ENCODE data around the gene TBC1D9B. TPM values are rescaled to one million over a fixed set of nuclear protein-coding genes. Genes with fewer than 3 reads are reported as not detected.

Gene TBC1D9B
- total RNA-seq, 1 experiment from 2014 or later, result 44.9 TPM

DNA sequence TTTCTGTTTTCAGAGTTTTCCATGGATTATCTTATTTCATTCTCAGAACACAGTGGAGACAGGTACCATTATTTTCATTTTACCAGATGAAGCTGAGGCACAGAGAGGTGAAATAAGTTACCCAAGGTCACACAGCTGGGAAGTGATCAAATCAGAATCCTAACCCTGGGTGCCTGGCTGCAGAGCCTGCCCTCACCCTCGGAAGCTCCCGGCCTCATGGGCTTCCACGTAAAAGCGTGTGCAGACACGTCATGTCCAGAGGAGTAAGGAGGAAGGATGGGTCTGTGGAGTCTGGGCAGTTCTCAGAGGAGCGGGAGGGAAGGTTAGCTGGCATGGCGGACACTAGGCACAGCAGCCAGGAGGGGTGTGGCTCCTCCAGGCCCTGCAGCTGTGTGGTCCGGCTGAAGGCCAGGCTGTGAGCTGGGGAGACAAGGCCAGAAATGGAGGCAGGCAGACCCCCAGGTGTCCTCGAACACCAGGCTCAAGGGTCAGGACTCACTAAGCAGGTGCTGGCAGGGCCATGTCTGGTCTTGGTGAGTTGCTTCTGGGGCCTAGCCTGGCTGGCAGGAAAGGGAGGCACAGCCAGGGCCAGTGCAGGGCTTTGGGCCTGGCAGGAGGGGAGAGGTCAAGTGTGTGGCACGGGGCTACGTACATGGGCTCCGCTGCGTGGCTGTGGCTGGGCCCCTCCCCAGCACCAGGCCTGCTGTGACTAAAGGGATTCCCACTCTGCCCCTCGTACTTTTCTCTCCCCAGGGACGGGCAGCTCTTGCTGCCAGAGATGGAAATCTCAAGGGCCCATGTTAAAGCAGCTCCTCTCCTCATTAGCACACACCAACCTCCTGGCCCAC is 5.6 kb downstream of the TBC1D9B start:
- no peak for DNase-seq
- Histone ChIP-seq H3K9me2 (replicated peaks; ENCODE audit: low read length) (no peaks in the 10 kb centered on the region), H3K4me2 (ENCODE audit: low read length) (no peak overlapping the region), H3K36me3 (ENCODE audit: low read depth, low read length) (no peaks in the 10 kb centered on the region; the same call in none of the 2 replicates), H3F3A (ENCODE audit: low read length, unreplicated experiment) (no peaks in the 10 kb centered on the region), H3K4me3 (ENCODE audit: low read length) (no peak overlapping the region), H2AFZ (ENCODE audit: low read length) (no peak overlapping the region), H3K27ac (ENCODE audit: low read length) (no peak overlapping the region), H3K27me3 (ENCODE audit: low read length) (no peaks in the 10 kb centered on the region), H3K9me3 (ENCODE audit: low read length) (no peaks in the 10 kb centered on the region), H3K9ac (ENCODE audit: low read length) (no peak overlapping the region), H3K4me1 (ENCODE audit: insufficient read depth, low read length) (peaks cover 13% of the 10 kb centered on the region), H3K79me2 (ENCODE audit: low read length) (peaks cover 28% of the 10 kb centered on the region), H4K20me1 (ENCODE audit: low read length) (peaks cover 4% of the 10 kb centered on the region; the same call in 1 of the 2 replicates)
- ChIA-PET CTCF (no interaction called here), POLR2A (ENCODE audit: unreplicated experiment) (no interaction called here)
- no peak for TF ChIP-seq EZH2phosphoT487 (IDR thresholded peaks at IDR 0.05; ENCODE audit: borderline replicate concordance, low read length)
- TF ChIP-seq, protein P1, sequence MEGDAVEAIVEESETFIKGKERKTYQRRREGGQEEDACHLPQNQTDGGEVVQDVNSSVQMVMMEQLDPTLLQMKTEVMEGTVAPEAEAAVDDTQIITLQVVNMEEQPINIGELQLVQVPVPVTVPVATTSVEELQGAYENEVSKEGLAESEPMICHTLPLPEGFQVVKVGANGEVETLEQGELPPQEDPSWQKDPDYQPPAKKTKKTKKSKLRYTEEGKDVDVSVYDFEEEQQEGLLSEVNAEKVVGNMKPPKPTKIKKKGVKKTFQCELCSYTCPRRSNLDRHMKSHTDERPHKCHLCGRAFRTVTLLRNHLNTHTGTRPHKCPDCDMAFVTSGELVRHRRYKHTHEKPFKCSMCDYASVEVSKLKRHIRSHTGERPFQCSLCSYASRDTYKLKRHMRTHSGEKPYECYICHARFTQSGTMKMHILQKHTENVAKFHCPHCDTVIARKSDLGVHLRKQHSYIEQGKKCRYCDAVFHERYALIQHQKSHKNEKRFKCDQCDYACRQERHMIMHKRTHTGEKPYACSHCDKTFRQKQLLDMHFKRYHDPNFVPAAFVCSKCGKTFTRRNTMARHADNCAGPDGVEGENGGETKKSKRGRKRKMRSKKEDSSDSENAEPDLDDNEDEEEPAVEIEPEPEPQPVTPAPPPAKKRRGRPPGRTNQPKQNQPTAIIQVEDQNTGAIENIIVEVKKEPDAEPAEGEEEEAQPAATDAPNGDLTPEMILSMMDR (conservative IDR thresholded peaks at IDR 0.05; ENCODE audit: low read depth, low read length), result no peak
- TF ChIP-seq EZH2 (IDR thresholded peaks at IDR 0.05; ENCODE audit: low read length, unreplicated experiment), result no peak
- no TSS peak for BruUV-seq (replicated peaks)
- no peak for ATAC-seq
- intact Hi-C loops (cut with micrococcal nuclease), result no loop called here

DNA sequence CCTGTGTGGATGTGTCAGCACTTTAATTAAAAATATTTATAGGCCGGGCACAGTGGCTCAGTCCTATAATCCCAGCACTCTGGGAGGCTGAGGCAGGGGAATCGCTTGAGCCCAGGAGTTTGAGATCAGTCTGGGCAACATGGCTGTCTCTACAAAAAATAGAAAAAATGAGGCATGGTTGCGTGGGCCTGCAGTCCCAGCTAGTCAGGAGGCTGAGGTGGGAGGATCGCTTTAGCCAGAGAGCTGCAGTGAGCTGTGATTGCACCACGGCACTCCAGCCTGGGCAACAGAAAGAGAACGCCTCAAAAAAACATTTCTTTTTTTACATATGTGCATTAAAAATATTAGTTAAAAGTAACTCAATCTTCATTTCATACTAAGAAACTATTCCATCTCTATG is 6.2 kb downstream of the TBC1D9B start:
- H3K4me2 ChIP-seq (ENCODE audit: low read length), result no peak overlapping the region
- H3K79me2 ChIP-seq (ENCODE audit: low read length), result peaks cover 21% of the 10 kb centered on the region
- H3F3A ChIP-seq (ENCODE audit: low read length, unreplicated experiment), result no peaks in the 10 kb centered on the region
- H4K20me1 ChIP-seq (ENCODE audit: low read length), result peaks cover 3% of the 10 kb centered on the region; the same call in 1 of the 2 replicates
- no peak for DNase-seq
- CTCF ChIA-PET, result no interaction called here
- no peaks in the 10 kb centered on the region for H3K9me3 ChIP-seq (ENCODE audit: low read length)
- H3K27me3 ChIP-seq (ENCODE audit: low read length), result no peaks in the 10 kb centered on the region
- no peaks in the 10 kb centered on the region; the same call in none of the 2 replicates for H3K36me3 ChIP-seq (ENCODE audit: low read depth, low read length)
- H3K9ac ChIP-seq (ENCODE audit: low read length), result no peak overlapping the region
- ATAC-seq, result no peak
- H3K4me3 ChIP-seq (ENCODE audit: low read length), result no peak overlapping the region
- intact Hi-C loops (cut with micrococcal nuclease), result no loop called here
- H3K9me2 ChIP-seq (replicated peaks; ENCODE audit: low read length), result no peaks in the 10 kb centered on the region
- no peak overlapping the region for H3K27ac ChIP-seq (ENCODE audit: low read length)
- TF ChIP-seq, protein P1 (conservative IDR thresholded peaks at IDR 0.05; ENCODE audit: low read depth, low read length), result no peak
- no peak for TF ChIP-seq EZH2phosphoT487 (IDR thresholded peaks at IDR 0.05; ENCODE audit: borderline replicate concordance, low read length)
- no peak for TF ChIP-seq EZH2 (IDR thresholded peaks at IDR 0.05; ENCODE audit: low read length, unreplicated experiment)
- peaks cover 9% of the 10 kb centered on the region for H3K4me1 ChIP-seq (ENCODE audit: insufficient read depth, low read length)
- H2AFZ ChIP-seq (ENCODE audit: low read length), result no peak overlapping the region
- POLR2A ChIA-PET (ENCODE audit: unreplicated experiment), result no interaction called here
- no TSS peak for BruUV-seq (replicated peaks)

DNA sequence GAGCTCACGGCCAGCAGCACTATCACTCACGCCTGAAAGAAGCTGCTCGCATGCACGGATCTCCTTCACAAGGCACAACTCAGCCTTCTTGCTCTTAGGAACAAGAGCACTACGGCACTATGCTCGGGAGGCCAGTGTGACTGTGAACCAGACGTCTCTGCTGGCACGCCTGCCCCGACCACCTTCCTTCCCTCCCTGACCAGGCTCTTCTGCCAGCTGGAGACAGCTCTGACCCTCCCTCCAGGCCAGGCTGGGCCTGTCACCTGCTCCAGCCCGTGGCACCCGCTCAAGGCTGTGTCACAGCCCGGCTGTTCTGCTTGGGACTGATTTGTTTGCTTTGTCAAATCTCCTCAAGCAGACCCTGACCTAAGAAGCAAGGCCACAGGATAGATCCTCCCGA is 7.0 kb downstream of the TBC1D9B start:
- Histone ChIP-seq H3K79me2 (ENCODE audit: low read length) (peaks cover 14% of the 10 kb centered on the region), H3K4me2 (ENCODE audit: low read length) (no peak overlapping the region), H3K36me3 (ENCODE audit: low read depth, low read length) (no peaks in the 10 kb centered on the region; the same call in none of the 2 replicates), H3K4me3 (ENCODE audit: low read length) (no peak overlapping the region), H3K27ac (ENCODE audit: low read length) (no peak overlapping the region), H3K9me2 (replicated peaks; ENCODE audit: low read length) (no peaks in the 10 kb centered on the region), H3K9ac (ENCODE audit: low read length) (no peak overlapping the region), H3K4me1 (ENCODE audit: insufficient read depth, low read length) (peaks cover 3% of the 10 kb centered on the region; the same call in 1 of the 2 replicates), H4K20me1 (ENCODE audit: low read length) (no peaks in the 10 kb centered on the region), H3F3A (ENCODE audit: low read length, unreplicated experiment) (no peaks in the 10 kb centered on the region), H3K9me3 (ENCODE audit: low read length) (no peaks in the 10 kb centered on the region), H3K27me3 (ENCODE audit: low read length) (no peaks in the 10 kb centered on the region), H2AFZ (ENCODE audit: low read length) (no peak overlapping the region)
- ChIA-PET POLR2A (ENCODE audit: unreplicated experiment) (no interaction called here), CTCF (no interaction called here)
- ATAC-seq (no peak), DNase-seq (no peak)
- intact Hi-C loops (cut with micrococcal nuclease), result no loop called here
- TF ChIP-seq EZH2 (IDR thresholded peaks at IDR 0.05; ENCODE audit: low read length, unreplicated experiment) (no peak), EZH2phosphoT487 (IDR thresholded peaks at IDR 0.05; ENCODE audit: borderline replicate concordance, low read length) (no peak)
- TF ChIP-seq, protein P1 (conservative IDR thresholded peaks at IDR 0.05; ENCODE audit: low read depth, low read length), result no peak
- no TSS peak for BruUV-seq (replicated peaks)
